Measurements from ENCODE around the gene SLC25A21.

SLC25A21 gene

GRCh38 chr14:37140176-37140575 is 32.2 kb downstream of the SLC25A21 start:
- no peak for DNase-seq

GRCh38 chr14:37139710-37140109 is 32.7 kb downstream of the SLC25A21 start:
- DNase-seq, result no peak

GRCh38 chr14:37138898-37139297 is 33.5 kb downstream of the SLC25A21 start:
- no peak for DNase-seq

GRCh38 chr14:37133284-37133913 is 39.0 kb downstream of the SLC25A21 start:
- DNase-seq, result no peak

GRCh38 chr14:37131205-37131604 is 41.2 kb downstream of the SLC25A21 start:
- DNase-seq, result no peak

- no peak for DNase-seq
These were observed 43.4 kb downstream of the SLC25A21 start for GRCh38 chr14:37129047-37129446.

- DNase-seq, result no peak
These were observed 47.8 kb downstream of the SLC25A21 start for GRCh38 chr14:37124614-37125013.

GRCh38 chr14:37122919-37123639 is 49.3 kb downstream of the SLC25A21 start:
- DNase-seq, result no peak

GRCh38 chr14:37122288-37122687 is 50.1 kb downstream of the SLC25A21 start:
- DNase-seq, result no peak

- DNase-seq, result no peak
These were observed 53.6 kb downstream of the SLC25A21 start for GRCh38 chr14:37118673-37119366.

GRCh38 chr14:37116933-37117849 is 55.2 kb downstream of the SLC25A21 start:
- no peak for DNase-seq

GRCh38 chr14:37115406-37115805 is 57.0 kb downstream of the SLC25A21 start:
- DNase-seq, result no peak

GRCh38 chr14:37114559-37114958 is 57.8 kb downstream of the SLC25A21 start:
- DNase-seq, result no peak

GRCh38 chr14:37114002-37114401 is 58.4 kb downstream of the SLC25A21 start:
- DNase-seq, result no peak

GRCh38 chr14:37098132-37098531 is 74.3 kb downstream of the SLC25A21 start:
- DNase-seq, result no peak

- no peak for DNase-seq
These were observed 77.9 kb downstream of the SLC25A21 start for GRCh38 chr14:37094502-37094901.

- DNase-seq, result no peak
These were observed 79.0 kb downstream of the SLC25A21 start for GRCh38 chr14:37093364-37093763.

GRCh38 chr14:37091651-37092050 is 80.8 kb downstream of the SLC25A21 start:
- no peak for DNase-seq

- DNase-seq, result no peak
These were observed 82.4 kb downstream of the SLC25A21 start for GRCh38 chr14:37090026-37090425.

- DNase-seq, result no peak
These were observed 83.0 kb downstream of the SLC25A21 start for GRCh38 chr14:37089410-37089809.

GRCh38 chr14:37088356-37089215 is 83.8 kb downstream of the SLC25A21 start:
- DNase-seq, result no peak

GRCh38 chr14:37087520-37087919 is 84.9 kb downstream of the SLC25A21 start:
- DNase-seq, result no peak

Data from NCI-H2227 treated with DMSO at 0.1 percent for 48 hours (cell line).